Epithelial cell of prostate (primary cell): Measurements from ENCODE around the gene SGTB.
"Not testable (repeated sequence)": the region's sequence is repeated elsewhere in the genome, so short reads cannot be mapped to it uniquely, and the experiment has no call there.

Experiments used
- DNase-seq: peaks from one replicate; pipeline ENCODE4 v3.0.0-alpha.2; 2011; ENCODE audit warnings: low read depth, low spot score
- H3K27ac ChIP-seq: fragments of 450-650 bp; 2 replicates; pipeline ENCODE4 v1.5.1; 2017; ENCODE audit warnings: mild to moderate bottlenecking

SGTB gene

DNA sequence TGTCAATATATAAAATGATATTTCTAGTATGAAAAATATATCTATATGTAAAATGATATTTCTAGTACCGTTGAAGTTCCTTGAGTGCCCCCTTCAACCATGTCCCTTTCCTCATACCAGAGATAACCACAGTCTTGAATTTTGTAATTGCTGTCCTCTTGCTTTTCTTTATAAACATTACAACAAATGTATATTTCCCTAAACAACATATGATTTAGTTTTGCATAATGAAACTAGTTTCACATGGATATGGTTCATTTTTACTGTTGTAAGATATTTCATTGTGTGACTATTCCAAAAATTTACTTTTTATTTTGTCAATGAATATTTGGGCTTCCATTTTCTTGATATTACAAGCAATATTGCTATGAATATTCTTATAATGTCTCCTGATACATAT is 14.1 kb upstream of the SGTB start:
- DNase-seq, result no peak
- no peak overlapping the region for H3K27ac ChIP-seq

DNA sequence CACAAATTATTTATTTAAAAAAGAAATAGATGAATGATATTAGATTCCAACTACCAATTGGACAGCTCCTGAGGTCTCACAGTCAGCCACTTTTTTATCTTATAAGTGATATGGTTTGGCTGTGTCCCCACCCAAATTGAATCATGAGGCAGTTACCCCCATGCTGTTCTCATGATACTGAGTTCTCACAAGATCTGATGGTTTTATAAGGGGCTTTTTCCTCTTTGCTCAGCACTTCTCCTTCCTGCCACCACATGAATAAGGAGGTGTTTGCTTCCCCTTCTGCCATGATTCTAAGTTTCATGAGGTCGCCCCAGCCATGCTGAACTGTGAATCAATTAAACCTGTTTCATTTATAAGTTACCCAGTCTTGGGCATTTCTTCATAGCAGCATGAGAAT is 13.0 kb upstream of the SGTB start:
- no peak for DNase-seq
- no peak overlapping the region for H3K27ac ChIP-seq

DNA sequence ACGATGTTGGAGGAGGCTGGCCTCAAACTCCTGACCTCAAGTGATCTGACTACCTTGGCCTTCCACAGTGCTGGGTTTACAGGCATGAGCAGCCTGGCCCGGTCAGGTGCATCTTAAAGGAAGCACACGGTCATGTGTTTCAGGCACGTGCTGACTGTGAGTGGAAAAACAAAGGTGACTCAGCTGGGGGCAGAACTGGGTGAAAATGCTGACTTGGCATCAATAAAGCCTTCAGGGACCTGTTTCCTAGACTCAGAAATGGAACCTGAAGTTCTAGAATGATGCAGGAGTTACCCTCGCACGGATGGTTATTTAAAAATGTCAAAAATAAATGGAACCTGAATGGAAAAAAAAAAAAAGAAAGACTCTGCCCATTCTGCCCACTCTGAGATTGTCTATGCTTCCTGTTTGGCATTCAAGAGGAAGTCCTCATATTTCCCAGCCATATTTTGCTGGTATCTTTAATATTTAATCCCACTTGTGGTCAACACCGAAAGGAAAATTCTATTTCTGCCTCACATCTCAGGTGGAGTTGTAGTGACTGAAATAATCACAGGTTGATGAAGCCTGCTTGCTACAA is 12.4 kb upstream of the SGTB start:
- not testable (repeated sequence) for DNase-seq, H3K27ac ChIP-seq

DNA sequence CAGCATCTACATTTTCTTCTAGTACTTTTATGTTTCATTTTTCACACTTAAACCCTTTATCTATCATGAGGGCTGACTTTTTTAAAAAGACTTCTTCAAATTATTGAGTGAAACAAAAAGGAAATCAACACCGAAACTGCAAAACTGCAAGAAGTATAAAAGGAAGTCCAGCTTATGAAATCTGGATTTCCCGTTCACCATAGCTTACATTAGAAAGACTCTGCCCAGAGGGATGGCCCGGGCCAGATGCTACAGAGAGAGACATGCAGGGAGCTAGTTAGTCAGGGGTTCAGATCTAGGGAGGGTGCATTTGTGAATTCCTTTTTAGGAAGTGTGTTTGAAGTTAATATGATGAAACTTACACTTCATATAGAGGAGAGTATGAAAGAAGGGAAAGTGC is 10.1 kb upstream of the SGTB start:
- not testable (repeated sequence) for DNase-seq, H3K27ac ChIP-seq

DNA sequence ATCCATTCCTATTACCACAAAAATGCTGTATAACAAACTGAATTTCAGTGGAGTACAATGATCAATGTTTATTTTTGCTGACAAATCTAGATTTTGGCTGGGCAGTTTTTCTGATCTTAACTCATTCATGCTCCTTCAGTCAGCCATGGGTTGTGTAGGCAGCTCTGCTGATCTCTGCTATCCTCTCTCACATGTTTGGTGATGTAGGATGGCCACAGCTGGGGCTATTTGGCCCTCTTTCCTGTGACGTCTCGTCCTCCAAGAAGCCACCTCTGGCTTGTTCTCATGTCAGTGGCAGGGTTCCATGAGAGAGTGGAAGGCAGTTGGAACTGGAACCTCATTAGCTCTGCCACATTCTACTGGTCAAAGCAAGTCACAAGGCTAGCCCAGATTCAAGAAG is 9.0 kb upstream of the SGTB start:
- no peak for DNase-seq

DNA sequence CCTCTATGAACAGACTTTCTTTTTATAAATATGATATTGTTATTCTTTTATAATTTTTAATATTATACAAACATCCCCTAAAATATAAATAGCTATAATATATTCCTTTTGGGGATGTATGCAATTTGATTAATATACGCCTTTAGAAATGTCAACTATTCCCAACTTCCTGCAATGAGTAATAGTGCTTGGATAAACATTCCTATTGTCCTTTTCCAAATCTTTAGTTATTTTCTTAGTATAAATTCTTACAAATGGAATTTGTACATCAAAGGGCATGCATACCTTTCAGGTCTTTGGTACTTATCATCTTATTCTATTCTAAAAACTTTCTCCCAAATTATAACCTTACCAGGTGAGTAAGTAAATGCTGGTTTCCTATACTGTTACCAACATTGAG is 6.3 kb upstream of the SGTB start:
- peak overlapping the region; percentile 26 for H3K27ac ChIP-seq
- no peak for DNase-seq

More for the DNA sequence above, 9.0 kb upstream of the SGTB start:
- H3K27ac ChIP-seq, result no peak overlapping the region

DNA sequence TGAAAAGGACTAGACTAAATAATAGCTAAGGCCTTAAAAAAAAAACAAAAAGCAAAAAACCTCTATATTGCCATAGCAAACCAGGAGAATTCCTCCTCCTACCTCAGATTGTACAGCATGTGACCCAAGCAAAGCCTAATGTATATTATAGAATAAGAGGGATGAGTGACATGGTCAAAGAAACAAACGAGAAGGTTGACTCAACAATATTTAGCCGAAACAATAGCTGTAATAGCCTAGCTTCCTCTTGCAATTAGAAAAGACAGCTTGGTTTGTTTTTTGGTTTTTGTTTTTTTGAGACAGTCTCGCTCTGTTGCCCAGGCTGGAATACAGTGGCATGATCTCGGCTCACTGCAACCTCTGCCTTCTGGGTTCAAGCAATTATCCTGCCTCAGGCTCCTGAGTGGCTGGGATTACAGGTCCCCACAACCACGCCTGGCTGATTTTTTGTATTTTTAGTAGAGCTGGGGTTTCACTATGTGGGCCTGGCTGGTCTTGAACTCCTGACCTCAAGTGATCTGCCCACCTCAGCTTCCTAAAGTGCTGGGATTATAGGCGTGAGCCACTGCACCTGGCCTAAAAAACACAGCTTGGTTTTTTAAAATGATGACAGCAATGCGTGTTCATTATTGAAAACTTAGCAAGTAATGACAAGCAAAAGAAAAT is 5.7 kb upstream of the SGTB start:
- no peak for DNase-seq
- peak overlapping the region; percentile 26 for H3K27ac ChIP-seq

DNA sequence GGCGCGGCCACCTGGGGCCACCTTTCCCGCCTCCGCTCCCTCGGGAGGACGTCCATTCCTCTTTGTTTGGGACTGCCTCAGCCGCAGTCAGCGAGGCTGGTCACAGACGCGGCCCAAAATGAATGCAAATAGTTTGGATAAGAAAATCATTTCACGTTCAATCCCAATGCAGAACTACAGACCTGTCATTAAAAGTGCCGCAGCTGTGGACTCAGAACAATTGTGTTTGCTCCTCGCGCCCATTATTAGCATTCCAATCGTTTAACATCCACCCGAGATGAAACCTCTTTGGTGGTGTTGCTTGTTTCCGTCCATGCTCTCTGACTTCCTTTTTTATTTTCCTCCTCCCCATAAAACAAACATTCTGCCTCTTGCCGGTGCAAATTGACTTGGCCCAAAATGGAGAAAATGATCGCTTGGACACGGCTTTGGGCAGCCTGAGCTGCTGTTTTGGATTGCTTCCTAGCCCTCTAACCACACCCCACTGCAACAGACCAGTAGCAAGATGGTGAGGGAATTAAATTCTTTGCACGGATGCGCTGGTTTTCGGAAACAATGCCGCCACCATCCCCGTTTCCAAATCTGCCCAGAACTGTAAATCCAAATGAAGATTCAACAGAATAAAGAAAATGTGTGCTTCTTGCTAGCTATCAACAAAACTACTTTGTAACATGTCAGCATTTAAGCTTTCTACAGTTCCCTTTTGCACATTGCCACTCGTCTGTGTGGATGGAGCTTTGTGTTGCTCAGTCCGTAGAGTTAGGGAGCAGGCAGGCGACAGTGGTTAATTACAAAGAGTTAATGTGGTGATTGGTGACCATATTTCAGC is 880 bp upstream of the SGTB start:
- peak overlapping the region; percentile 60 for H3K27ac ChIP-seq
- no peak for DNase-seq

DNA sequence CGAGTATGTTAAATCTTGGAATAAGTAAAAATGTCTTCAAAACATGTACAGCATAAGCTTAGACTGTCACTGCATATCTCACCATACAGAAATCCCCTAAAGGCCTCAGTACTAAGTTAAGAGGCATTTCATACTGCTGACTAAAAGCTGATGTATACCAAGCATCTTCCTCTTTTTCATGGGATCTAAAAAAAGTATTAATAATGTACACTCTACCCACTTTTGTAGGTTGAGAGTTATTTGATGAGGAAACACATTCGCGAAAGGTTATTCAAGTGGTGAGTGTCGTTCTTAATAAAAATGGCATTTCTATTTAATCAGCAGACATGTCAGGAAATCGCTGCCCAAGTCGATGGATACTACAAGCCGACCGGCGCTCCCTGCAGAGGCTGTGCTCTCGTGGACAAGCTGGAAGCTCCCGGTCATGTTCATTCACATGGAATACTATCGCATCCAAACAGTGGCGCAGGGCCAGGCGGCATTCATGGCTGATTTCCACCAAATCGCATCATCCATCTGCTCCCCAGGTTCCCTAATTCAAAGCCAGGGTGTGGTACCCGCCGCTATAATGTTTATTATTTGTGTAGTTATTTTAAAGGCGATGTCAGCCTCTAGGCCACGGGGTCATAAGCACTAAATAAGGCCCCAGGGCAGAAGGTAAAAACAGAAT is 724 bp downstream of the SGTB start:
- DNase-seq, result no peak
- peak overlapping the region; percentile 60 for H3K27ac ChIP-seq

DNA sequence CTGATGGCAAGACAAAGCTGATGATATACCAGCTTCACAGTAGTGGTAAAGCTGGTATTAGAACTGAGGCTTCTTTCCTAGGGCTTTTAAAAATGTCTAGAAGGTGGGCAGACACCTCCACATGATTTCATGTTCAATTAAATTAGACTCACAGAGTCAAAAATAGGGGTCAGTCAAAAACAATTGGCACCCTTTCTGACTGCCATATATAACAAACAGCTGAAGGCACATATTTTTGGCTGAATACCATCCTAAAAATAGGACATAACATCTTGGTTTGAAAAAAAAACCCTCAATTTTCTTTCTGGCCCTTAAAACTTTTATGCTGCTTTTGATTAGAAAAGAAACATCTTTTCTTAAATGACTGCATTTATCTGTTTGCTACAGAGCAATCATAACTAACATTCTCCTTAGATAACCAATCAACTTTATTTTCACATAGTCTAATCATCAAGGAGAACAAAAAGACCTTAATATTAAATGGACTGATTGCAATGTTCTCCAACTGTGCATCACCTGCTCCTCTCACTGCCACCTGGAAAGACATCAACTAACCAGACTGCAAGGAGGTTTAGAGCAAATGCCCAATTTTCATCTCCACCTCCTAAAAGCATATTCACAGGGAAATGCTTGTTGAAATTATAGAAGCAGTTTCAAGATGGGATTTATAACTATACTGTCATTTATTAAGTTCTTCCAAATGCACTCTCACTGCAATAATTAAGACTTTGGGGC is 3.2 kb downstream of the SGTB start:
- no peak for DNase-seq
- H3K27ac ChIP-seq, result no peak overlapping the region

DNA sequence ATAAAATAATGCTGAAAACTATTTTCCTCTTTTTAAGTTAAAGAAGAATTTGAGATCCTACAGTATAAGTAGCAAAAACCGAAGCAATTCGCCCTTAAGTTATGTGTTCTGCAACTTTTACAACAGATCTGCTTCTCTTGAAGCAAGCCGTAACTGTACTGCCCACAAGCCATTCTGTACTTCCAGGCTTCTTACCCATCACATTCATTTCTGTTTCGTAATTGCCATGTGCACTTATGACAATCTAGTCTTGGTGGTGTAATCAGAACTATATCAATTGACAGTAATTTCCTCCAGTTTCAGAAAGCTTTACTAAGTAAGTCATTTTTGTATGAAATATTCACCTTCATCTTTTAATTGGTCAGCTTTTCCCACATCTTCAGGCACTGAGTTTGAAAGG is 13.8 kb downstream of the SGTB start:
- DNase-seq, result no peak
- no peak overlapping the region for H3K27ac ChIP-seq

DNA sequence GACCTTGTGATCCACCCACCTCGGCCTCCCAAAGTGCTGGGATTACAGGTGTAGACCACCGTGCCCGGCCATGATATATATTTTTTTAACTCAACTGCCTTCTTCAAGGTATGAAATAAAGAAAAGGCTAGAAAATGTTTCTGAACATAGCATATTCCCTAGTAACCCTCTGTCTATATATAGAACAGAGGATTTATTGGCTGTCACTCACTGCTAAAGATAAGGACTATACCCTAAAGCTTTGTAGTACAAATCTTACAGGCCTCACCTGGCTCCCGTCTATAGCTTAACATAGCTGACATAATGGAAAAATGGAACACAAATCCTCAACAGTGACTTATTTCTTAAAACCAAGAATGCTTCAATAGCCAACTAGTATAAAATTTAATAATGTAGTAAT is 14.2 kb downstream of the SGTB start:
- H3K27ac ChIP-seq, result no peak overlapping the region
- DNase-seq, result no peak

DNA sequence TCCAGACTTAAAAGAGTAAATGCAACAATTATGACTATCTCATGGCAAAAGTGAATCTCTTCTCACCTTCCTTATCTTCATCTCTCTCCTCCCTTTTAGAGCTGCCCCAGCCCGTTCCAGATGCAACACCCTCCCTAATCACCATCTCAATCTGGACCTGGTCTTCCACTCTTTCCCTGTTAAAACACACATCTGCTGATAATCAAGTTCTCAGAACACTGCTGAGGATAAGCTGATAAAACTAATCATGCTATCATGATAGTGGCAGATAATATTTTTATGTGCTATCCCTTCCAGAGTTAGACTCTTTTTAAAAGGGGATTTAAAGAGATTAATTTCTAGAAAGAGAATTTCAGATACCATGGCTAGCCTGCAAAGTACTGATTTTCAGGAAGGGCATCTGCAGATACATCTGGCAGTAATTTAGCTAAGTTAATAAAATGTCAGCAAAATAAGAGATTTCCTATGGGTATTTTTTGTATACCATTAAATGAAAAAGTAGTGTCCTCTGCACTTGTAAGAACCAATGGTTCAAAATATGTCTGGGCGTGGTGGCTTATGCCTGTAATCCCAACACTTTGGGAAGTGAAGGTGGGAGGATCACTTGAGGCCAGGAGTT is 17.2 kb downstream of the SGTB start:
- no peak for DNase-seq
- H3K27ac ChIP-seq, result no peak overlapping the region

DNA sequence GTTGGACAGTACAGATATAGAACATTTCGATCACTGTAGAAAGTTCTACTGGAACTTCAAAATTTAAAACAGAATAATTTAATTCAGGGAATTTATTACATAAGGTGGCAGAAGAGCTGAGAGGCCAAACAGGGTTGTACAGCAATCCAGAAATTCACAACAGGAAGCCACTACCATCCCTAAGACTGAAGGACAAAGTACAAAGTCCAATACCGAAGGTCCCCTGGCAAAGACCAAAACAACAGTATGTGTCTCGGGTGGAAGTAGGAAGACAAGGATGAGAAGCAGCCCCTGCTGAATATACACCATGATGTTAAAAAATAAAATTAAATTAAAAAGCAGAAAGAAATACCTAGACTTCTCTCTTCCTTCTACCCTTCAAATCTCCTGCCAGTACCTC is 19.9 kb downstream of the SGTB start:
- no peak overlapping the region for H3K27ac ChIP-seq
- DNase-seq, result no peak

DNA sequence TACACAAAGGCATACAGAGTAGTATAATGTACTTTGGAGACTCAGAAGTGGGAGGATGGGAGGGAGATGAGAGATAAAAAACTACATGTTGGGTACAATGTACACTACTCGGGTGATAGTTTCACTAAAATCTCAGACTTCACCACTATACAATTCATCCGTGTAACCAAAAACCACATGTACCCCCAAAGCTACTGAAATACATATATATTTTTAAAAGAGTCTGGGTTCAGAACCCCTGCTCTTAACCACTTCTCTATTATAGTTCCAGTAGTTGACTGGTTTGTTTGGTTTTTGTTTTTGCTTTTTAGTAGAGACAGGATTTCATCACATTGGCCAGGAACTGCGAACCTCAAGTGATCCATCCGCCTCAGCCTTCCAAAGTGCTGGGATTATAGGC is 22.6 kb downstream of the SGTB start:
- no peak for DNase-seq
- no peak overlapping the region for H3K27ac ChIP-seq

DNA sequence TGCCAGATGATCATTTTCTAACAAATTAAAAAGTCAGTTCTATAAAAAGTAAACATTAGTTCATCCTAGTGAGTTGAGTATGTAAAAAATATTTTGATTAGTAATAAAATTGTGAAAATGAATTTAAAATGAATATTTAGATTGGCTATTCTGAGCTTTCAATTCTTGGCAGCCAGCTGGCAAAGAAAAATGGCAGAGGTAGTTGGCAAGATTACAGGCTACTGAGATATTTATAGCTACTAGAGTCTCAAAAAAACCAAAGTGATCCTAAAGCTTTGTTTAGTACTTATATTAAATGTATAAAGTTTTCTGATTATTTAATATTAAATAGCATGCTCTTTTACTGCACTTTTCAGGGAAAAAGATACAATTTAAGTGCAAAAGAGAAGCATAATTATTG is 25.0 kb downstream of the SGTB start:
- H3K27ac ChIP-seq, result no peak overlapping the region
- DNase-seq, result no peak

DNA sequence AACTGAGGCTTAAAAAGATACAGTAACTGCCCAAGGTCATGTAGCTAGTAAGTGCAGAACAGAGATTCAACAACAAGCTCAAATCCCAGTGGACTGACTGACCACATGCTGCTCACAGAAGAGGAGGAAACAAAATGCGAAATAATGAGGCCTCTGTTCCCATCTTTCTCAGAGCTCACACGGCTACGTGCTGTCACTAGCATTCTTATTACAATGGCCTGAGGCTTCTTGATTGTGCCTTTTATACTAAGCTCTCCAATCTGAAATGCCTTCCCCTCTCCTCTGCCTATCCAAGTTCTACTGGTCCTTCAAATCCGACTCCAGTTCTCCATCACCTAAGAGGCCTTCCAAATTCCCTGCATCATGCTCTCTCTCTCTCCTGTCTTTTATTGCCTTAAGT is 26.0 kb downstream of the SGTB start:
- no peak overlapping the region for H3K27ac ChIP-seq

DNA sequence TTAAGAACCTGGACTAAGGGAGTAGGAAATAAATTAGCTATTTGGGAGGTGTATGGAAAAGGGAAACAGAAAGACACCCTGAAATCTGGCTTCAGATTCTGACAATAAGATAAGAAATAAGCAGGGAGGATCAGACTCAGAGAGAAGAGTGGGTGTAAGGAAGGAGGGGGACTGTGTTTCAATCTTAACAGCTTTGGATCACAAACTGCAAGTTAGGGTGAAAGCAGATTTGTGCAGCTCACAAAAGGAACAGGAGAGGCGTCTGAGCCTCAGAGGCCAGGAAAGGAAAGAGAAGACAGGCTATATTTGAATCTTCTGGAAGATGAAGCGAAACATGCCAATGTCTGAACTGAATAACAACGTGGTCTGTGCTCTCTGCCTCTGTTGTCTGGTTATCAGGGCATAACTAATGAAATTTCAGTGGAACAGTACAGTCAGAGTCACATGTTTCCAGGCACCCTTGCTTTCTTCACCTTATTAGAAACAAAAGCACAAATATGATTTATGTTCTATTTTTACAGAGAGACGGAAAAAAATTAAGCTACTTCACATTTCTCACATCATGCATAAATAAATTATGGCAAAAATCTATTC is 26.6 kb downstream of the SGTB start:
- H3K27ac ChIP-seq, result no peak overlapping the region
- no peak for DNase-seq

More for the DNA sequence above, 26.0 kb downstream of the SGTB start:
- DNase-seq, result no peak

DNA sequence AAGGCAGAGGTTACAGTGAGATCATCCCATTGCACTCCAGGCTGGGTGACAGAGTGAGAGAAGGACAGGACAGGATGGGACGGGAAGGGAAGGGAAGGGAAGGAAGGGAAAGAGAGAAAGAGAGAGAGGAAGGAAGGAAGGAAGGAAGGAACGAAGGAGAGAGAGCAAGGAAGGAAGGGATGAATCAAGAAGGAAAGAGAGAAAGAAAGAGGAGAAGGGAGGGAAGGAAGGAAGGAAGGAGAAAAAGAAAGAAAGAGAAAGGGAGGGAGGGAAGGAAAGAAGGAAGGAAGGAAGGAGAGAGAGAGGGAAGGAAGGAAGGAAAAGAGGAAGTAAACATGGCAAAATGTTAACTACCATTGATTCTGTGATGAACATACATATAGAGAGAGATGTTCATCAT is 28.8 kb downstream of the SGTB start:
- no peak overlapping the region for H3K27ac ChIP-seq
- no peak for DNase-seq

DNA sequence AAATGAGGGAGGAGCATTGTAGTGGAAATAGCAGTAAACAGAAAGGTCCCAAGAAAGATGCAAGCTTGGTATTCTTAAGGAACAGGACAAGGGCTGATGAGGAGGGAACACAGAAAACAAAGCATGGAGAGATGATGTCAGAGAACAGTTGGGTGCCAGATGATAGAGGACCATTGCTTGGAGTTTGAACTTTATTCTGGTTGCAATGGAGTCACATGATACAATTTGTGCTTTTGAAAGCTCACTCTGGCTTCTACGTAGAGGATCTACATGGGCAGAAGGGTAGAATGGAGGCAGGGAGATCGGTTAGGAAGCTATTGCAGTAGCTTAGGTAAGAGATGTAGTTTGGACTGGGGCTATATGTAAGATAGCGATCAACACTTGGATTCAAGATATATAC is 39.8 kb downstream of the SGTB start:
- H3K27ac ChIP-seq, result no peak overlapping the region
- no peak for DNase-seq
